Osteocyte (in vitro differentiated cells): Measurements from ENCODE around the gene RIPK1. TPM values are rescaled to one million over a fixed set of nuclear protein-coding genes. Genes with fewer than 3 reads are reported as not detected.
A peak's percentile ranks its signal among the peaks of the same experiment; 100 is the strongest.
"Not testable (repeated sequence)": the region's sequence is repeated elsewhere in the genome, so short reads cannot be mapped to it uniquely, and the experiment has no call there.

Experiments
- DNase-seq: peaks from one replicate; pipeline ENCODE4 v3.0.0; 2021; ENCODE audit warnings: mixed read lengths; ENCODE audit not compliant: unreplicated experiment; ENCODE audit errors: extremely low spot score
- H3K27ac Mint-ChIP-seq: one replicate; pipeline ENCODE4 v1.8.0; 2021; ENCODE audit warnings: mild to moderate bottlenecking, mixed read lengths; ENCODE audit not compliant: unreplicated experiment
- H3K27me3 Mint-ChIP-seq: one replicate; pipeline ENCODE4 v1.8.0; 2021; ENCODE audit warnings: mixed read lengths; ENCODE audit not compliant: unreplicated experiment
- H3K36me3 Mint-ChIP-seq: one replicate; pipeline ENCODE4 v1.8.0; 2021; ENCODE audit warnings: mixed read lengths; ENCODE audit not compliant: unreplicated experiment
- H3K4me1 Mint-ChIP-seq: one replicate; pipeline ENCODE4 v1.8.0; 2021; ENCODE audit warnings: mixed read lengths; ENCODE audit not compliant: unreplicated experiment
- H3K4me3 Mint-ChIP-seq: one replicate; pipeline ENCODE4 v1.8.0; 2021; ENCODE audit warnings: mild to moderate bottlenecking, moderate library complexity, mixed read lengths; ENCODE audit not compliant: unreplicated experiment
- H3K9me3 Mint-ChIP-seq: one replicate; pipeline ENCODE4 v1.8.0; 2021; ENCODE audit warnings: mixed read lengths; ENCODE audit not compliant: unreplicated experiment
- CTCF ChIP-seq: fragments of 200-600 bp; sonication (generic); IDR thresholded peaks from 2 replicates; pipeline ENCODE4 v1.5.0; 2021; ENCODE audit warnings: antibody characterized with exemption, mild to moderate bottlenecking, moderate library complexity
- total RNA-seq: library from RNA; stranded (reverse); gene quantifications from 2 replicates; pipeline ENCODE4 v1.2.1, GENCODE V29; 2021

RIPK1 gene
- total RNA-seq, 1 donor from 2014 or later: 28.1 TPM

- peaks cover 7% of the 10 kb centered on the region for H3K4me1 Mint-ChIP-seq
- no peak for TF ChIP-seq CTCF
- no peaks in the 10 kb centered on the region for H3K9me3 Mint-ChIP-seq
- H3K27me3 Mint-ChIP-seq: peaks cover 7% of the 10 kb centered on the region
- H3K4me3 Mint-ChIP-seq: no peak overlapping the region
- H3K36me3 Mint-ChIP-seq: no peaks in the 10 kb centered on the region
- DNase-seq: no peak
- no peak overlapping the region for H3K27ac Mint-ChIP-seq
Observed at GRCh38 chr6:3058957-3059356, 9.3 kb upstream of the RIPK1 start.

GRCh38 chr6:3060092-3060491 is 8.2 kb upstream of the RIPK1 start:
- not testable (repeated sequence) for H3K36me3 Mint-ChIP-seq, H3K9me3 Mint-ChIP-seq, H3K4me1 Mint-ChIP-seq, H3K4me3 Mint-ChIP-seq, H3K27me3 Mint-ChIP-seq, DNase-seq, H3K27ac Mint-ChIP-seq

- no peaks in the 10 kb centered on the region for H3K36me3 Mint-ChIP-seq
- H3K27me3 Mint-ChIP-seq: peaks cover 7% of the 10 kb centered on the region
- H3K9me3 Mint-ChIP-seq: no peaks in the 10 kb centered on the region
- H3K4me1 Mint-ChIP-seq: peaks cover 15% of the 10 kb centered on the region
- no peak for DNase-seq
- no peak overlapping the region for H3K4me3 Mint-ChIP-seq
- peak; percentile 17 for TF ChIP-seq CTCF
- no peak overlapping the region for H3K27ac Mint-ChIP-seq
Observed at GRCh38 chr6:3061501-3061941, 6.8 kb upstream of the RIPK1 start.

- not testable (repeated sequence) for H3K36me3 Mint-ChIP-seq, H3K27me3 Mint-ChIP-seq, H3K9me3 Mint-ChIP-seq, DNase-seq
- Mint-ChIP-seq H3K4me3 (peak overlapping the region; percentile 89), H3K27ac (peak overlapping the region; percentile 86), H3K4me1 (peaks cover 30% of the 10 kb centered on the region)
Observed at GRCh38 chr6:3063340-3063732, 5.0 kb upstream of the RIPK1 start.

GRCh38 chr6:3063733-3064700 is 4.3 kb upstream of the RIPK1 start:
- H3K4me3 Mint-ChIP-seq: peak overlapping the region; percentile 89
- H3K27ac Mint-ChIP-seq: peak overlapping the region; percentile 86
- no peaks in the 10 kb centered on the region for H3K9me3 Mint-ChIP-seq
- H3K4me1 Mint-ChIP-seq: peaks cover 30% of the 10 kb centered on the region
- no peaks in the 10 kb centered on the region for H3K27me3 Mint-ChIP-seq
- DNase-seq: peak; percentile 98
- no peaks in the 10 kb centered on the region for H3K36me3 Mint-ChIP-seq
- TF ChIP-seq CTCF: peak; percentile 23

- no peaks in the 10 kb centered on the region for H3K27me3 Mint-ChIP-seq
- H3K27ac Mint-ChIP-seq: no peak overlapping the region
- no peaks in the 10 kb centered on the region for H3K9me3 Mint-ChIP-seq
- peaks cover 65% of the 10 kb centered on the region for H3K4me1 Mint-ChIP-seq
- H3K4me3 Mint-ChIP-seq: no peak overlapping the region
- no peak for TF ChIP-seq CTCF
- H3K36me3 Mint-ChIP-seq: no peaks in the 10 kb centered on the region
- no peak for DNase-seq
Observed at GRCh38 chr6:3071568-3071967, 3.3 kb downstream of the RIPK1 start.
